H1 (cell line): ENCODE data around the gene TRAK1. TPM values are rescaled to one million over a fixed set of nuclear protein-coding genes. Genes with fewer than 3 reads are reported as not detected.

Source experiments
- polyA plus RNA-seq, 7 experiments: library from polyadenylated mRNA; depleted of rRNA in 3 of 7; stranded (reverse) in 5 of 7; unstranded in 2 of 7; fragments of >200 nt in 5 of 7; fragments of 200-250 nt in 2 of 7; gene quantifications; 1 replicate in 5 of 7; 2 replicates in 1 of 7; 4 replicates in 1 of 7; pipeline versions ENCODE4 v1.2.1 to v1.2.3, GENCODE V29; 2011 to 2013; ENCODE audit warnings: missing spikeins in 2 of 7, mixed read lengths in 2 of 7
- total RNA-seq: library from RNA; stranded (reverse); fragmentation: NEBNext Ultra II Directional; extraction: Animal tissue kit (Norgen Biotek cat#: 25700); gene quantifications from 2 replicates; pipeline ENCODE4 v1.2.1, GENCODE V29; 2021
- TF ChIP-seq, protein P1 (sequence below): IDR thresholded peaks from 2 replicates; pipeline ENCODE4 v1.6.1; 2012; ENCODE audit warnings: inconsistent platforms

Gene TRAK1
- total and polyA plus RNA-seq, 2 of the 8 experiments (the other 6 are each of a cell fraction or from before 2014, with no cell fraction given): 21.3 to 32.7 TPM

DNA sequence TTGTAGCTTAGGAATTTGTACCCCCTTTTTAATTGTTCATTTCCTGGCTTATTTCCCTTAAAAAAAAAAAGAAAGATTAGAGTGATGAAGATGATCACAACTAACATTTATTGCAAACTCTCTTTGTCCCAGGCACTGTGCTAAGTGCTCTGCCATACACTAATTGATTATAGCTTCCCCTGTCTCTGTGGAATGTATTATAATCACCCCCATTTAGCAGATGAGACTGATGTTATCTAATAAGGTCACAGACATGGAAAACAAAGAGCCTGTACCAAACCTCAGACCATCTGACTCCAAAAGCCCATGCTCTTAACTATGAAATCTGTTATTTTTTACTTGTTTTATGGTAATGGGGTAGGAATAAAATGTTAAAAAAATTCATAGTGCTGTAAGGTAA lies 53.1 kb downstream of the TRAK1 start (continued):
- TF ChIP-seq, protein P1, sequence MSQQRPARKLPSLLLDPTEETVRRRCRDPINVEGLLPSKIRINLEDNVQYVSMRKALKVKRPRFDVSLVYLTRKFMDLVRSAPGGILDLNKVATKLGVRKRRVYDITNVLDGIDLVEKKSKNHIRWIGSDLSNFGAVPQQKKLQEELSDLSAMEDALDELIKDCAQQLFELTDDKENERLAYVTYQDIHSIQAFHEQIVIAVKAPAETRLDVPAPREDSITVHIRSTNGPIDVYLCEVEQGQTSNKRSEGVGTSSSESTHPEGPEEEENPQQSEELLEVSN: no peak
